T-helper 1 cell treated with Interleukin-12 subunit alpha and Interleukin-12 subunit beta and Interleukin-4 antibody, amounts not matched to agents 30 ng/mL and 1 ng/mL, for 36 hours (primary cell): ENCODE results near the gene CLSTN1. TPM values are rescaled to one million over a fixed set of nuclear protein-coding genes. Genes with fewer than 3 reads are reported as not detected.
"Not testable (repeated sequence)": the region's sequence is repeated elsewhere in the genome, so short reads cannot be mapped to it uniquely, and the experiment has no call there.

Experiments
- intact Hi-C: fragments of 100-400 bp; cut with micrococcal nuclease; formaldehyde crosslinking; loops from one replicate; pipeline ENCODE4 v1.15.1; 2024
- total RNA-seq: library from RNA; stranded (reverse); gene quantifications from 2 replicates; pipeline ENCODE4 v1.2.3, GENCODE V29; 2022

CLSTN1 gene
- total RNA-seq, 1 donor from 2014 or later = 102 TPM

DNA sequence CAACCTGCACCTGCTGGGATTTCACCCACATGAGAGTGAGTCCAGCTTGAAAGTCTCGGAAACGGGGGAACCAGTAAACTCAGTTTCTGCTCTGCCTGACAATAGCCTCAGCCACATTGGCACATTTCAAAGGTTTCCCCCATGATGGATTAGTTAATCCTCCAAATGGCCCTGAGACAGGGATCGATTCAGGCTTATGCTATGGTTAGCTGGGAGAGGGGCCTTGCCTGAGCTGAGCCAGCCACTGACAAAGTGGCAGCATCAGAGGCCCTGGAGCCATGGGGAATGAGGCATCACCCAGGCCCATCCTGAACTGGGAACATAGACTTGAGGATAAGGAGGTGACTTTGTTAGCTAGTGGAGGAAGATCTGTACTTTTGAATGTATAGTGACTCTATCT is 2.9 kb upstream of the CLSTN1 start:
- intact Hi-C loops = loop anchor here (10.0 kb wide), 3 partner anchors 402 to 868 kb away; partner anchors contain the start of gene H6PD

DNA sequence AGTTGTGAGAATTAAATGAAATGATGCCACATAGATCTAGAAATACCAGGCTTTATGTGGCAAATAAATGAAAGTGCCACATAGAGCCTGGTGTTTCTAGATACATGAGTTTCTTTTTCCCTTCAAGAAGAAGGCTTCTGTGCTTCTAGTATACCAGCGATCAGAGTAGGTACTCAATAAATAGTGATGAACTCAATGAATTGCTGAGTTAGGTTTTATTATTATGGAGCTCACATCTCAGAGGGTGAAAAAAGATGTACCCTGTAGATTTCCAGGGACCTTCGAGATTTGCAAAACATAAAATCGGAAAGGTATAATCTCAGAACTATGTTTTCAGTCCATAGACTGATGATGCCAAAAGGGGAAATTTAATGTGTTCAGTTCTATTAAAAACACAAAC is 2.3 kb upstream of the CLSTN1 start:
- intact Hi-C loops = loop anchor here (10.0 kb wide), 3 partner anchors 401 to 869 kb away; partner anchors contain the start of gene H6PD

DNA sequence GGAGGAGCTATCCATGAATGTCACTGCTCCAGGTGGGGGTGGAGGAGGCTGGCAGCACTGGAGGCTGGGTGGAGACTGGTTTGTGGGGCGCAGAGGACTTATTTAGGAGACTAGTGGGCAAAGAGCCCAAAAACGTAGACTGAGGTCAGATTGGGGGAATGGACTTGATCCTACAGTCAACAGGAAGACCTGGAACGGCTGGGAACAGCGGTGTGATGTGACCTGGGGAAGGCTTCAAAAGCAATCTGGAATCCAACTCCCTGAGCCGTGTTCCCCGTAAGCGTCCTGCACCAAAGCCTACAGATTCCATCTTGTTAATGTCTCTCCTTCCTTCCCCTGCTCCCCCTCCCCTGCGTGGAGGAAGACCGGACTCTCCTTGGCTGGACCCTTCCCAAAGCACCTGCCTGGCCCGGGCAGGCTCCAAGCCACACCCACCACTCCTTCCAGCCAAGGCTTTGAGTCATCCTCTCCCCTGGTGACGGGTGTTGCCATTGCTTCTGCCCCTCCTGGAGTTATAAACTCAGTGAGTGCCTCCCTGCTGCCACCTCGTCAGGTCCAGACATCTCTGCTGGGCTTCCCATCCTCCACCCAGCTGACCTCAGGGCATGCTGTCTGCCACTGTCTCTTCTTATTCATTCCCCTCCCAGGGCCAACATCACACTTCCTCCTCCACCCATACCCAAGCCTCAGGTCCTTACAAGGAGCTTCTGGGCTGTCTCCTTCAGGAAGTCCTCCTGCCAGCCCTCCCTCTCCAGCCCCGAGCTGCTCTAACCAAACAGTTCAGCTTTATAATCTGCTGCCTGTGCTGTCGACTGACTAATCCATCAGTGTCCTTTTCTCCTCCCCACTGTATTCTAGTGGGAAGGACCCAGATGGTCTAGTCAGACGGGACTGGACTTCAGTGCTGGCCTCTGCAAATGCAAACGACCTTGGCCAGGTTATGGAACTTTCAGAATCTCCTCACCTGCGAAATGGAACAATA is 1.6 kb upstream of the CLSTN1 start:
- intact Hi-C loops = loop anchor here (1.0 to 10.0 kb wide), 5 partner anchors 41 to 869 kb away; partner anchors contain the start of gene H6PD

DNA sequence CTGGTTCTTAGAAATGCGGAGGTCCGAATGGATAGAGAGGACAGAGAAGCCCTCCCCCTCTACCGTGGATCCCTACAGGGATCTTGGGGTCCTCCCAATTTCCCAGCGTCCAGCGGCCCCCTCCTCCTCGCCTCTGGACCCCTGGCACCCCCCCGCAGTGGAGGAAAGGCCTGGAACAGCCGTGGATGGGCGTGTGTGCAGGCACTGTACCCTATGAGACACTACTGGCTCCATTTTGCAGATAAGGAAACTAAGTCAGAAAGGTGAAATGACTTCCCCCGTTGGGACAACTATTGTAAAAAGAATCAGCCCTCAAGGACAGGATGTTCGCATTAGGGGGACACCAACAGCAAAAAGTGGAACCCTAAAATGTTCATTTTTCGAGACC is 931 bp upstream of the CLSTN1 start:
- intact Hi-C loops = loop anchor here (1.0 to 10.0 kb wide), 6 partner anchors 40 to 870 kb away; partner anchors contain the start of gene H6PD

DNA sequence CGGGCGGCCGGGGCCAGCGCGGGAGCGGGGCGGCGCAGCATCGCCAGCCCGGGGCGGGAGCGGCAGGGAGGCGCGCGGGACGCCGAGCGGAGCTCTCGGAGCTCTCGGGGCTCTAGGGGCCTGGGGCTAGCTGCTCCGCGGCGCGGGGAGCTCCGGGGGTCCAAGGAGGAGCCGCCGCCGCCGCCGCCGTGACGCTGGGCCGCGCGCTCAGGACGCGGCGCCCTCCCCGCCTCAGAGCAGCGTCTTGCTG is 147 bp downstream of the CLSTN1 start:
- intact Hi-C loops = loop anchor here (1.0 to 10.0 kb wide), 9 partner anchors 23 to 871 kb away; partner anchors contain the start of genes H6PD, LZIC, NMNAT1 and SLC25A33

DNA sequence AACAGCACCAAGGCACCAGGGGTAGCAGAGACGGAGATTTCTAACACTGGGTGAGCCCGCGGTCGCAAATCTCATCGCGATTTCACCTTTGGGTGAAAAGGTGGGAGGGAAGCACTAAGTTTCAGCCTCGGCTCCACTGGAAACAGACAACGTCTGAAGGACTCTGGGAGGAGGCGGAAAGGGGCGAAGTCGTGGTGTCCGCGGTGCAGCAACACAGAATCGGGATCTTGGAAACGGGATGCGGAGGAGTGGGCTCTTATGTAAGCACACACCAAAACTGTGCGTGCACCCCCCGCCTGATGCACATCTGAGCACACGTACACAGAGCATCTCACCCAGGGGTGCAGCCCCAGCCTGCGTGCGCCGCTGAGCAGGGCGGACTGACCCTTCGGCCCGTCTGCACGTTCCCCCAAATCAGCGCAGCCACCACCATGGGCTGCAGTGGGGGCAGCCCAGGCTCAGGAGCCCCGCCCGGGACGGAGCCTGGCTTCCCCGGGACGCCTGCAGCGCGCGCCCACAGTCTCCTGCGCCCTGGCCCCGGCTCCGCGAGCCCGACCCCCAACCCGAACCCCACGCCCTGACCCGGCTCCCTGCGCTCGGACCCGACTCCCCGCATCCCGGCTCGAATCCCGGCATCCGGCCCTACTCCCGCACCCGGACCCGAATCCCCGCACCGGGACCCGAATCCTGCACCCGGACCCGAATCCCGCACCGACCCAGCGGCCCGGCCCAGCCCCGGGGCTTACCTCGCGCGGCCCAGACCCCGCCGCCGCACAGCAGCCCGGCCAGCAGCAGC is 670 bp downstream of the CLSTN1 start:
- intact Hi-C loops = loop anchor here (1.0 to 10.0 kb wide), 9 partner anchors 23 to 872 kb away; partner anchors contain the start of genes H6PD, LZIC, NMNAT1 and SLC25A33

DNA sequence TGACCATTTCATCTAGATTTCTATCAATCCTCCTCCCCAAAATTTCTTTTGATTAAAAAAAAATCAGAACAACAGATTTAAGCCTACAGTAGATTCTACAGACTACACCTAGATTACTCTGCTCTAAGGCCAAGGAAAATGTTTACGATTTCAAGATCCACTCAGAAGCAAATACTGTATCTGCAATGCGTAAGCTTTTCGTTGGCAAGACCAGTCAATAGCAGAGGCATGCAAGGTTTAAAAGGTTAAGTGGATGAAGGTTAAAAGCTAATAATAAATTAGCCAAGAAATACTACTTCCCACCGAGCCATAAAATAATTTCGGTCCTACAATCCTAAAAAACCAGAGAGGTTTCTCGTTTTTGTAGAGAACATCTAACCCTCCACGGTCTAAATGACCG is 1.3 kb downstream of the CLSTN1 start:
- intact Hi-C loops = loop anchor here (2.0 to 10.0 kb wide), 6 partner anchors 95 to 872 kb away; partner anchors contain the start of genes H6PD, LZIC and NMNAT1

GRCh38 chr1:9821710-9822109 is 2.1 kb downstream of the CLSTN1 start:
- intact Hi-C loops = loop anchor here (2.0 to 10.0 kb wide), 6 partner anchors 94 to 873 kb away; partner anchors contain the start of genes H6PD, LZIC and NMNAT1

GRCh38 chr1:9820521-9820920 is 3.2 kb downstream of the CLSTN1 start:
- intact Hi-C loops = loop anchor here (5.0 to 10.0 kb wide), 4 partner anchors 93 to 874 kb away; partner anchors contain the start of gene H6PD

GRCh38 chr1:9817734-9818133 is 6.0 kb downstream of the CLSTN1 start:
- intact Hi-C loops = no loop called here

DNA sequence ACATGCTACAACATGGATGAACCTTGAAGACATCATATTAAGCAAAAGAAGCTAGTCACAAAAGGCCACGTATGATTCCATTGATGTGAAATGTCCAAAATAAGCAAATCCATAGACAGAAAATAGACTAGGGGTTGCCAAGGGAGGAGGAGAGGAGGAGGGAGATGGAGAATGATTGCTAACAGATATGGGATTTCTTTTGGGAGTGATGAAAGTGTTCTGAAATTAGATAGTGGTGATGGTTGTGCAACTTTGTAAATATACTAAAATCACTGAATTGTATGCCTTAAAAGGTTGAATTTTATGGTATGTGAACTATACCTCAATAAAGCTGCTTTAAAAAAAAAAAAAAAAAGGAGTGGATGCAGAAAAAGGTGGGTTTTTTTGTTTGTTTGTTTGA is 7.6 kb downstream of the CLSTN1 start:
- intact Hi-C loops = no loop called here

DNA sequence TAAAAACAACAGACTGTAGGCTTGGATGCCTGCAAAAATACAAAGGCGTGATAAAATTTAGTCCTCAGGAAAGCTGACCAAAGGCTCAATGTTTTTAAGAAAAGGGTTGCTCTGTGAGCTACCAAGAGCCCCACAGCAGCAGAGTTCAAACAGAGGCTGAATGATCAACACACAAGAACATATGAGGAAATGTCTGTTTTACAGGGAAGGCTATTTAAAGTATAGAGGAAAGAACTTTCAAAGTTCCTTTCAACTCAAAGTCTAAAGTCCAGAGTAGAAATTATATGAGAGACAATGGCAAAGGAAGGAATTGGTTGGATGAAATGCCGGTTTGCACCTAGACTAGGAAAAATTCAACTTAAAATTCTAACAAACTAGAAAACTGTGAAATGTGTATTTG is 8.6 kb downstream of the CLSTN1 start:
- intact Hi-C loops = no loop called here

GRCh38 chr1:9814619-9815018 is 9.1 kb downstream of the CLSTN1 start:
- intact Hi-C loops = no loop called here

DNA sequence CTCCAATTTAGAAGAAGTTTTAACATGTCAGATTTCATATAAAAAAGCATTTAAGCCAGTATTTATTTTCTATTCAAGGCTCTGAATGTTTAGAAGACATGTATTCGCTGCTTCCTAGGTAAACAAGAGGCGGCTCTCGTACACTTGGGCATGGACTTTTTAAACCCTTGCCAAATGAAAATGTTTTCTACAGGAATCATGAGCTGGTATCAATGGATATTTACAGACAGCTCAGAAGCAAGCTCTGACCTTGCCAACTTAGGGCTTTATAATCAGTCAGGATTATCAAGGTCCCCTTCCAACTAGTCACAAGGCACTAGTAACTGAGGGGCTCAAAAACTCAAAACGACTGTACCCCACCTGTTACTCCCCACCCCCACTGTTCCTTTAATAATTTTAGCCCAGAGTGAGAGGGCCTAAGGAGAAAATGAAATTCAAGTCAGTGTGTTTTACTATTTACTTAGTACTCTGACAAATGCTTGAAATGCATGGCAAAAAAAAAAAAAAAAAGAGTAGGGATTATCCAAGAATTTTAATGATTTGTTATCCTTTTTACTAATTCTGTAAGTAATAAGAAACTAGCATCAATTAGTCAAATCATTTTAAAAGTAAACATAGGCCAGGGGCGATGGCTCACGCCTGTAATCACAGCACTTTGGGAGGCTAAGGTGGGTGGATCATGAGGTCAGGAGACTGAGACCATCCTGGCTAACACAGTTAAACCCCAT is 12.4 kb downstream of the CLSTN1 start:
- intact Hi-C loops = no loop called here

- intact Hi-C loops = no loop called here
These were observed 14.7 kb downstream of the CLSTN1 start for GRCh38 chr1:9809100-9809510.

GRCh38 chr1:9808459-9808858 is 15.3 kb downstream of the CLSTN1 start:
- intact Hi-C loops = no loop called here

GRCh38 chr1:9807541-9807940 is 16.2 kb downstream of the CLSTN1 start:
- intact Hi-C loops = no loop called here

DNA sequence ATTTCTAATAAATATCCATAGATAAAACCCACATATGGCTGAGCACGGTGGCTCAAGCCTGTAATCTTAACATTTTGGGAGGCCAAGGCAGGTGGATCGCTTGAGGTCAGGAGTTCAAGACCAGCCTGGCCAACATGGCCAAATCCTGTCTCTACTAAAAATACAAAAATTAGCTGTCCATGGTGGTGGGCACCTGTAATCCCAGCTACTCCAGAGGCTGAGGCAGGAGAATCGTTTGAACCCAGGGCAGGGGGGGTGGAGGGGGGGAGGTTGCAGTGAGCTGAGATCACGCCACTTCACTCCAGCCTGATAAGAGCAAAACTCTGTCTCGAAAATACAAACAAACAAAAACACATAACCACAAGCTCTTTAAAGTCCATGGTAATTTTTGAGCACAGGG is 17.8 kb downstream of the CLSTN1 start:
- intact Hi-C loops = not testable (repeated sequence)

GRCh38 chr1:9805006-9805508 is 18.7 kb downstream of the CLSTN1 start:
- intact Hi-C loops = no loop called here

GRCh38 chr1:9803003-9803918 is 20.5 kb downstream of the CLSTN1 start:
- intact Hi-C loops = not testable (repeated sequence)
